ENCODE measurements around the gene COL24A1. TPM values are rescaled to one million over a fixed set of nuclear protein-coding genes. Genes with fewer than 3 reads are reported as not detected.

Gene COL24A1
- total RNA-seq, 1 donor from 2014 or later = 1.1 TPM

- no peak for TF ChIP-seq CTCF (IDR thresholded peaks at IDR 0.05)
- Histone ChIP-seq H3K4me1 (peaks cover 16% of the 10 kb centered on the region), H3K36me3 (no peaks in the 10 kb centered on the region), H3K9me3 (no peaks in the 10 kb centered on the region), H3K4me3 (no peak overlapping the region), H3K27ac (no peak overlapping the region), H3K27me3 (ENCODE audit: low read depth) (peaks cover 19% of the 10 kb centered on the region)
- DNase-seq (no peak), ATAC-seq (no peak)
- intact Hi-C loops (cut with DNase I) = no loop called here
Observed at GRCh38 chr1:86159800-86160199, 3.2 kb upstream of the COL24A1 start.

GRCh38 chr1:86155807-86156565, 586 bp downstream of the COL24A1 start:
- peak; percentile 57 to 63 for ATAC-seq
- no peak for TF ChIP-seq CTCF (IDR thresholded peaks at IDR 0.05)

GRCh38 chr1:86155051-86155806, 1.3 kb downstream of the COL24A1 start:
- DNase-seq (peak; percentile 51), ATAC-seq (peak; percentile 47 to 57)
- Histone ChIP-seq H3K4me3 (peak overlapping the region; percentile 46), H3K4me1 (peaks cover 16% of the 10 kb centered on the region), H3K36me3 (no peaks in the 10 kb centered on the region), H3K9me3 (no peaks in the 10 kb centered on the region), H3K27ac (no peak overlapping the region), H3K27me3 (ENCODE audit: low read depth) (peaks cover 25% of the 10 kb centered on the region)
- intact Hi-C loops (cut with DNase I) = no loop called here
- TF ChIP-seq CTCF (IDR thresholded peaks at IDR 0.05) = no peak

More at GRCh38 chr1:86155807-86156565, 586 bp downstream of the COL24A1 start:
- peak; percentile 44 for DNase-seq
- peaks cover 25% of the 10 kb centered on the region for H3K27me3 ChIP-seq (ENCODE audit: low read depth)
- intact Hi-C loops (cut with DNase I) = no loop called here
- H3K27ac ChIP-seq = no peak overlapping the region
- H3K36me3 ChIP-seq = no peaks in the 10 kb centered on the region
- H3K4me1 ChIP-seq = peaks cover 16% of the 10 kb centered on the region
- no peaks in the 10 kb centered on the region for H3K9me3 ChIP-seq
- peak overlapping the region; percentile 46 for H3K4me3 ChIP-seq

- intact Hi-C loops (cut with DNase I) = no loop called here
Observed at GRCh38 chr1:86154571-86155050, 2.0 kb downstream of the COL24A1 start.

More at GRCh38 chr1:86154571-86155050, 2.0 kb downstream of the COL24A1 start:
- no peak for ATAC-seq
- DNase-seq = no peak
- Histone ChIP-seq H3K36me3 (no peaks in the 10 kb centered on the region), H3K9me3 (no peaks in the 10 kb centered on the region), H3K27ac (no peak overlapping the region), H3K4me1 (peaks cover 16% of the 10 kb centered on the region), H3K4me3 (peak overlapping the region; percentile 46), H3K27me3 (ENCODE audit: low read depth) (peaks cover 25% of the 10 kb centered on the region)
- TF ChIP-seq CTCF (IDR thresholded peaks at IDR 0.05) = no peak
